Activated naive CD4-positive, alpha-beta T cell (primary cell): ENCODE results near the gene KCNJ15.

Source experiments
- DNase-seq, 4 experiments: peaks; one replicate each; lab custom pipeline; 2025; lab: John Stamatoyannopoulos, UW

The KCNJ15 gene

GRCh38 chr21:38326899-38327298 is 70.1 kb downstream of the KCNJ15 start:
- DNase-seq, result no peak

GRCh38 chr21:38327984-38328383 is 71.2 kb downstream of the KCNJ15 start:
- DNase-seq, result no peak

GRCh38 chr21:38329162-38329561 is 72.4 kb downstream of the KCNJ15 start:
- no peak for DNase-seq

GRCh38 chr21:38330666-38331065 is 73.9 kb downstream of the KCNJ15 start:
- DNase-seq, result no peak

GRCh38 chr21:38333301-38334272 is 76.8 kb downstream of the KCNJ15 start:
- no peak for DNase-seq

GRCh38 chr21:38334866-38335265 is 78.1 kb downstream of the KCNJ15 start:
- no peak for DNase-seq

- DNase-seq, result no peak
Observed at GRCh38 chr21:38337793-38338192, 81.0 kb downstream of the KCNJ15 start.

- no peak for DNase-seq
Observed at GRCh38 chr21:38340131-38340530, 83.3 kb downstream of the KCNJ15 start.

- no peak for DNase-seq
Observed at GRCh38 chr21:38341546-38342012, 84.8 kb downstream of the KCNJ15 start.

GRCh38 chr21:38342739-38343138 is 85.9 kb downstream of the KCNJ15 start:
- no peak for DNase-seq

- no peak for DNase-seq
Observed at GRCh38 chr21:38343691-38344090, 86.9 kb downstream of the KCNJ15 start.

- DNase-seq, result no peak
Observed at GRCh38 chr21:38346286-38346685, 89.5 kb downstream of the KCNJ15 start.

- DNase-seq, result no peak
Observed at GRCh38 chr21:38349111-38349746, 92.4 kb downstream of the KCNJ15 start.

- no peak for DNase-seq
Observed at GRCh38 chr21:38349977-38350376, 93.2 kb downstream of the KCNJ15 start.

- no peak for DNase-seq
Observed at GRCh38 chr21:38350684-38351083, 93.9 kb downstream of the KCNJ15 start.

- DNase-seq, result no peak
Observed at GRCh38 chr21:38351176-38351959, 94.6 kb downstream of the KCNJ15 start.

GRCh38 chr21:38351961-38352521 is 95.2 kb downstream of the KCNJ15 start:
- no peak for DNase-seq

- DNase-seq, result peak in 3 of 4 experiments; percentile 10 to 46 (median 20)
Observed at GRCh38 chr21:38352536-38353219, 95.9 kb downstream of the KCNJ15 start.

- DNase-seq, result no peak
Observed at GRCh38 chr21:38354231-38354630, 97.4 kb downstream of the KCNJ15 start.

GRCh38 chr21:38354746-38355145 is 98.0 kb downstream of the KCNJ15 start:
- DNase-seq, result no peak

GRCh38 chr21:38355353-38355752 is 98.6 kb downstream of the KCNJ15 start:
- no peak for DNase-seq
